Heart left ventricle (tissue), 13 donors: ENCODE measurements around the gene COL16A1.

Source experiments
- POLR2A ChIP-seq, 2 donors: fragments of 450-650 bp; IDR thresholded peaks; one replicate each; pipeline ENCODE4 v1.6.1; 2017; ENCODE audit warnings: antibody characterized with exemption in 2 of 2, mild to moderate bottlenecking in 2 of 2, moderate library complexity in 2 of 2
- TF ChIP-seq, protein P1 (sequence below), 12 donors: fragments of 200-600 bp; sonication (generic) in 4 of 12; IDR thresholded peaks; one replicate each; pipeline versions ENCODE4 v1.5.0 to v1.8.0; 2018 to 2022; ENCODE audit warnings: antibody characterized with exemption in 12 of 12, mild to moderate bottlenecking in 5 of 12
- donor health status: ischemic (EF 13 %, LVEDD 7.1; RV severe dilation, severe dysfunction).
- donor health status: DM: no; HTN: yes; CAD: no.
- donor health status: DM: no; HTN: no; CAD: no.
- donor health status: ischemic (EF 25% LVEDD 6.9; RV normal size, moderate dysfunction).
- donor health status: ischemic (EF 25% LVEDD 5.7; RV mildly dilated, moderate dysfunction).
- donor health status: ischemic (EF 35%, LVEDD 5.7; RV mildly dilated, moderate dysfunction).
- donor health status: nonischemic (EF 11% LVEDD 7.7; RV severe dilation, severe dysfunction).
- donor health status: DM: yes; HTN: yes; CAD: no.
- donor health status: PGD.
- donor health status: ischemic (EF 29% LVEDD 5.4; RV normal size, mild dysfunction).
- donor health status: nonischemic (EF 23%, LVEDD 6.1; RV moderate dilation, normal function).

DNA sequence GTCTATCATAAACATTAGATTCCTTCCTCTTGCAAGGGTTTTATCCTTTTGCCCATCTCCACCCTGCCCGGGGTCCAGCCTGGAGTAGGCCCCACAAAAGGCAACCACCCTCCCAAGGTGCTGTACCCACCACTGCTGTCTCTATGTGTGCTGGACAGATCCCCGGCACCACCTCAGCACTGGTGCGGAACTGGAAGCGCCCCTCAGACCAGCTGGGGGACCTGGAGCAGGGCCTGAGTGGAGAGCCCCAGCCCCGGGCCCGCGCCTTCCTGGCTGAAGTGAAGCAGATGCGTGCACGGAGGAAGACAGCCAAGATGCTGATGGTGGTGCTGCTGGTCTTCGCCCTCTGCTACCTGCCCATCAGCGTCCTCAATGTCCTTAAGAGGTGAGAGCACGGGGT is 80.5 kb downstream of the COL16A1 start:
- TF ChIP-seq, protein P1, sequence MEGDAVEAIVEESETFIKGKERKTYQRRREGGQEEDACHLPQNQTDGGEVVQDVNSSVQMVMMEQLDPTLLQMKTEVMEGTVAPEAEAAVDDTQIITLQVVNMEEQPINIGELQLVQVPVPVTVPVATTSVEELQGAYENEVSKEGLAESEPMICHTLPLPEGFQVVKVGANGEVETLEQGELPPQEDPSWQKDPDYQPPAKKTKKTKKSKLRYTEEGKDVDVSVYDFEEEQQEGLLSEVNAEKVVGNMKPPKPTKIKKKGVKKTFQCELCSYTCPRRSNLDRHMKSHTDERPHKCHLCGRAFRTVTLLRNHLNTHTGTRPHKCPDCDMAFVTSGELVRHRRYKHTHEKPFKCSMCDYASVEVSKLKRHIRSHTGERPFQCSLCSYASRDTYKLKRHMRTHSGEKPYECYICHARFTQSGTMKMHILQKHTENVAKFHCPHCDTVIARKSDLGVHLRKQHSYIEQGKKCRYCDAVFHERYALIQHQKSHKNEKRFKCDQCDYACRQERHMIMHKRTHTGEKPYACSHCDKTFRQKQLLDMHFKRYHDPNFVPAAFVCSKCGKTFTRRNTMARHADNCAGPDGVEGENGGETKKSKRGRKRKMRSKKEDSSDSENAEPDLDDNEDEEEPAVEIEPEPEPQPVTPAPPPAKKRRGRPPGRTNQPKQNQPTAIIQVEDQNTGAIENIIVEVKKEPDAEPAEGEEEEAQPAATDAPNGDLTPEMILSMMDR (IDR thresholded peaks at IDR 0.05), result no peak
- TF ChIP-seq POLR2A (IDR thresholded peaks at IDR 0.05), result no peak
